Lung (tissue), 11 donors: ENCODE data around the gene CCR5AS.

ENCODE experiments used
- ATAC-seq: fragments of 200-7000 bp; cut with Tn5 transposase; one replicate; pipeline ENCODE4 v1.9.1; 2020; ENCODE audit warnings: moderate number of reproducible peaks; ENCODE audit not compliant: insufficient read depth, low FRiP score
- DNase-seq, 3 donors: peaks; one replicate each; pipeline ENCODE4 v3.0.0-alpha.2; 2013 to 2017
- H3K27ac ChIP-seq, 2 donors: one replicate each; pipeline ENCODE4 v1.5.1; 2013; ENCODE audit warnings: mild to moderate bottlenecking in 2 of 2, moderate library complexity in 2 of 2, control low read depth in 1 of 2, inconsistent platforms in 1 of 2, low read depth in 1 of 2, low read length in 1 of 2
- H3K27me3 ChIP-seq, 3 donors: one replicate each; pipeline ENCODE4 v1.5.1; 2013; ENCODE audit warnings: low read length in 2 of 3; ENCODE audit not compliant: control insufficient read depth in 3 of 3, insufficient read depth in 3 of 3
- H3K36me3 ChIP-seq, 4 donors: one replicate each; pipeline ENCODE4 v1.5.1; 2013; ENCODE audit warnings: low read length in 4 of 4, mild to moderate bottlenecking in 1 of 4, moderate library complexity in 1 of 4; ENCODE audit not compliant: control insufficient read depth in 4 of 4, insufficient read depth in 4 of 4
- H3K4me1 ChIP-seq, 5 donors: one replicate each; pipeline ENCODE4 v1.5.1; 2013; ENCODE audit warnings: low read length in 5 of 5, mild to moderate bottlenecking in 2 of 5, moderate library complexity in 1 of 5; ENCODE audit not compliant: control insufficient read depth in 5 of 5, insufficient read depth in 5 of 5
- H3K4me3 ChIP-seq: one replicate; pipeline ENCODE4 v1.5.1; 2013; ENCODE audit warnings: mild to moderate bottlenecking, control low read depth, moderate library complexity
- H3K9ac ChIP-seq, 2 donors: one replicate each; pipeline ENCODE4 v1.5.1; 2013; ENCODE audit warnings: low read length in 2 of 2, control low read depth in 1 of 2; ENCODE audit not compliant: insufficient read depth in 1 of 2
- H3K9me3 ChIP-seq, 4 donors: one replicate each; pipeline ENCODE4 v1.5.1; 2013; ENCODE audit warnings: low read length in 3 of 4, mild to moderate bottlenecking in 1 of 4, moderate library complexity in 1 of 4; ENCODE audit not compliant: control insufficient read depth in 4 of 4, insufficient read depth in 3 of 4
- CTCF ChIP-seq: IDR thresholded peaks from 2 replicates; pipeline ENCODE4 v1.5.1; 2012; ENCODE audit warnings: mild to moderate bottlenecking; ENCODE audit errors: control extremely low read depth, extremely low read depth
- WGBS, 2 donors: extraction: QIAGEN DNeasy Blood & Tissue Kit; methylation state at CpG; one replicate each; pipeline ENCODE4 v1.1.7; 2013; 5-methylcytosine and 5-hydroxymethylcytosine counted together
- donor health status: control.
- donor health status: control.
- donor health status: Bipolar disorder and iron deficiency.
- donor health status: healthy.
- donor health status: DM: yes; HTN: yes; CAD: no.

CCR5AS gene

GRCh38 chr3:46442576-46443530, 36.0 kb upstream of the CCR5AS start:
- H3K4me3 ChIP-seq: no peak overlapping the region
- peaks cover 0 to 4% (median 0%) of the 10 kb centered on the region in 4 donors for H3K36me3 ChIP-seq
- 70 to 78% methylated on average over 16 of the region's 16 CpGs for WGBS, 2 donors
- H3K27me3 ChIP-seq: no peaks in the 10 kb centered on the region
- peaks cover 0 to 24% (median 3%) of the 10 kb centered on the region in 5 donors for H3K4me1 ChIP-seq
- no peak overlapping the region for H3K27ac ChIP-seq
- TF ChIP-seq CTCF: no peak
- DNase-seq (peak; percentile 41 to 77 (median 66)), ATAC-seq (no peak)
- no peak overlapping the region for H3K9ac ChIP-seq
- H3K9me3 ChIP-seq: no peaks in the 10 kb centered on the region

- DNase-seq (no peak), ATAC-seq (no peak)
- no peak overlapping the region for H3K27ac ChIP-seq
- H3K4me1 ChIP-seq: peaks cover 0 to 24% (median 0%) of the 10 kb centered on the region in 5 donors
- no peak overlapping the region for H3K9ac ChIP-seq
- no peaks in the 10 kb centered on the region for H3K9me3 ChIP-seq
- no peak for TF ChIP-seq CTCF
- H3K27me3 ChIP-seq: no peaks in the 10 kb centered on the region
- peaks cover 0 to 2% (median 0%) of the 10 kb centered on the region in 4 donors for H3K36me3 ChIP-seq
- no peak overlapping the region for H3K4me3 ChIP-seq
- WGBS, 2 donors: 73 to 78% methylated on average over 4 of the region's 4 CpGs
Measured at GRCh38 chr3:46440531-46441294, 33.8 kb upstream of the CCR5AS start.

- TF ChIP-seq CTCF: no peak
- H3K27ac ChIP-seq: no peak overlapping the region
- WGBS, 2 donors: 76 to 84% methylated on average over 3 of the region's 3 CpGs
- no peaks in the 10 kb centered on the region for H3K27me3 ChIP-seq
- H3K4me1 ChIP-seq: peaks cover 0 to 24% (median 0%) of the 10 kb centered on the region in 5 donors
- no peaks in the 10 kb centered on the region for H3K9me3 ChIP-seq
- H3K4me3 ChIP-seq: no peak overlapping the region
- no peak for DNase-seq
- no peaks in the 10 kb centered on the region for H3K36me3 ChIP-seq
- ATAC-seq: no peak
- no peak overlapping the region for H3K9ac ChIP-seq
Measured at GRCh38 chr3:46438831-46439230, 32.0 kb upstream of the CCR5AS start.
